Esophagus squamous epithelium (tissue), 4 donors: Measurements from ENCODE around the gene DOCK3.

Source experiments
- CTCF ChIP-seq, 6 experiments: fragments of 450-650 bp in 4 of 6; fragments of 200-600 bp in 2 of 6; sonication (generic) in 2 of 6; IDR thresholded peaks; one replicate each; pipeline ENCODE4 v1.5.1; 2016 to 2019; ENCODE audit warnings: antibody characterized with exemption in 6 of 6, mild to moderate bottlenecking in 4 of 6, moderate library complexity in 4 of 6
- POLR2A ChIP-seq, 4 donors: fragments of 450-650 bp; IDR thresholded peaks; one replicate each; pipeline ENCODE4 v1.6.1; 2017; ENCODE audit warnings: antibody characterized with exemption in 4 of 4, mild to moderate bottlenecking in 4 of 4, moderate library complexity in 3 of 4

DNA sequence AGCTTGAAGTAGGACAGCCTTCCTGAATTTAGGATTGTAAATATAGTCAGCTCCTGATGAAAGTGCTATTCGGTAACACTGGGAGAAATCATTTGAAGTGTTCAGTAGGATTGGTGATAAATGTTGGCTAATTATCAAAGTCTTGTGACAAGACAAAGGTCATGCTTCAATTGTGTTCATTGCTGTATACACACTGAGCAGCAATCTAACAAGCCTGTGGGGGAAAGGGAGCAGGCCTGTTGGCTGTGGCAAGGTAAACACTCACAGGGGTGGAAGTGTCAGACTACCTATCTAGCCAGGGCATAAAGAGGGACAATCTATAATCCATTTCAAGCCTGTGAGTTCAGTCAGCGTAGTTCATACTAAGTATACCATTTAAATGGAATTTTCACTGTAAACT lies 599.3 kb downstream of the DOCK3 start:
- TF ChIP-seq CTCF (IDR thresholded peaks at IDR 0.05) (no peak), POLR2A (IDR thresholded peaks at IDR 0.05) (no peak)
